LNCaP clone FGC (cell line): Measurements from ENCODE around the gene ACVRL1.

Experiments used
- DNase-seq: peaks from one replicate; pipeline ENCODE4 v3.0.0-alpha.2; 2011; ENCODE audit warnings: low read depth
- H3K4me3 ChIP-seq: 2 replicates; pipeline ENCODE4 v1.5.1; 2011; ENCODE audit warnings: mild to moderate bottlenecking, low read depth, low read length, control low read depth
- CTCF ChIP-seq: IDR thresholded peaks from 2 replicates; pipeline ENCODE4 v1.5.1; 2012; ENCODE audit warnings: mild to moderate bottlenecking; ENCODE audit not compliant: control insufficient read depth, insufficient read depth; ENCODE audit errors: extremely low read depth

The ACVRL1 gene

DNA sequence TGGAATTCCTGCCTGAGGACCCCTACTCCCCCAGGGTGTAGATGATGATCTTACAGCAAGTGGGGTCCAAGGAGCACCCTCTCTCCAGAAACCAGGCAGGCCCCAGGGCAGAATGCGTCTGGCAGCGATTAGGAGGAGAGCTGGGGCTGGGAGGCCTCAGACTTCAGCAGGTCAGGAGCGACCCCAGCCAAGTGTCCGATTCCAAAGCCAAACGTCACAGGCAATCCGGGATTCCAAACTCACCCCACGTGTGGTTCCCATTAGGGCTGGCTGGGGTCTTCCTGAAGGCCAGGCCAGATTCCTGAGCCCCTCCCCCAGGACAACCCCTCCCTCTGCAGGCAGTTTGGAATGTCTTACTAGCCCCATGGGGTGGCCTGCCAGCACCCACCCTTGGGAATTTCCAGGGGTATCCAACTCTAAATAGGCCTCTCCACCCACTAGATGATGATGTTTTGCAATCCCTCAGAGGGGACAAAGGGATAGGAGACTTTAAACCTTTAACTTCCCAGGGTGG, 41.5 kb upstream of the ACVRL1 start:
- no peak for DNase-seq
- no peak overlapping the region for H3K4me3 ChIP-seq
- TF ChIP-seq CTCF = no peak

DNA sequence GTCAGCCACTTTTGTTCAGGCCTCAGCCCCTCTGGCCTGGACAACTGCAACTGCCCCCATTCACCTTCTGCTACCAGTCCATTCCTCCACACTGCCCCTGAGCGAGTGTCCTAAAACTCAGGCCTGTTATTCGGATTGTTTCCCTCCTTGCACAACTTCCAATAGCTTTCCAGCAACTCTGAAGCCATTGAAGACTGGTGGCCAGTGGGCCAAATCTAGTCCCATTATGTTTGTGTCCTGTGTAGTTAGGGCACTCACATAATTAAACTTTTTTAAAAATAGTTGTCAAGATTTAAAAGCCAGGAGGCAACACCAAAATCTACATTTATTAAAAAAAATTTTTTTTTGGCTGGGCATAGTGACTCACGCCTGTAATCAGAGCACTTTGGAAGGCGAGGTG, 41.0 kb upstream of the ACVRL1 start:
- no peak for TF ChIP-seq CTCF
- H3K4me3 ChIP-seq = no peak overlapping the region

DNA sequence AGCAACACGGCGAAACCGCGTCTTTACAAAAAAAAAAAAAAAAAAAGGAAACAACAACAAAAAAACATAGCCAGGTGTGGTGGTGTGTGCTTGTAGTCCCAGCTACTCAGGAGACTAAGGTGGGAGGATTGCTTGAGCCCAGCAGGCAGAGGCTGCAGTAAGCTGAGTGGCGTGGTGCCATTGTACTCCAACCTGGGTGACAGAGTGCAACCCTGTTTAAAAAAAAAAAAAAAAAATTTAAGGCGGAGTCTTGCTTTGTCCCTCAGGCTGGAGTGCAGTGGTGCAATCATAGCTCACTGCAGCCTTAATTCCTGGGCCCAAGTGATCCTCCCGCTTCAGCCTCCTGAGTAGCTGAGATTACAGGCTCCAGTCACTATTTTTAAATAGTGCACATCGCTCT, 40.5 kb upstream of the ACVRL1 start:
- no peak overlapping the region for H3K4me3 ChIP-seq
- no peak for DNase-seq
- no peak for TF ChIP-seq CTCF

More for the DNA sequence above, 41.0 kb upstream of the ACVRL1 start:
- DNase-seq = no peak

DNA sequence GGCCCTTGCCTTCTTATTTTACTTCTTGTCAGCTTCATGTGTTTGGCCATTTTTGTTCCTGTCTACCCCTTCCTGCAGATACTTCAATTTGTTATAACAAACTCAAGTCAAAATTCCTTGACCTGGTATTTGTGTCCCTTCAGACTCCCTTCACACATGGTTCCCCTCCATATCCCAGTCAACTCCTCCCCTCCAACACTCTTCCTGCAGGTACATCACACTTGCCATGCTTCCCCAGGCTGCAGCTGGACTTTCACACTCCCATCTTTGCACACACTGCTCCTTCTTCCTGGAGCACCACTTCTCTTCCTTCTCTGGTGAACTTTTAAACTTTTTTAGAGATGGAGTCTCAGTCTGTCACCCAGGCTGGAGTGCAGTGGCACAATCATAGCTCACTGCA, 39.9 kb upstream of the ACVRL1 start:
- DNase-seq = no peak
- no peak for TF ChIP-seq CTCF

DNA sequence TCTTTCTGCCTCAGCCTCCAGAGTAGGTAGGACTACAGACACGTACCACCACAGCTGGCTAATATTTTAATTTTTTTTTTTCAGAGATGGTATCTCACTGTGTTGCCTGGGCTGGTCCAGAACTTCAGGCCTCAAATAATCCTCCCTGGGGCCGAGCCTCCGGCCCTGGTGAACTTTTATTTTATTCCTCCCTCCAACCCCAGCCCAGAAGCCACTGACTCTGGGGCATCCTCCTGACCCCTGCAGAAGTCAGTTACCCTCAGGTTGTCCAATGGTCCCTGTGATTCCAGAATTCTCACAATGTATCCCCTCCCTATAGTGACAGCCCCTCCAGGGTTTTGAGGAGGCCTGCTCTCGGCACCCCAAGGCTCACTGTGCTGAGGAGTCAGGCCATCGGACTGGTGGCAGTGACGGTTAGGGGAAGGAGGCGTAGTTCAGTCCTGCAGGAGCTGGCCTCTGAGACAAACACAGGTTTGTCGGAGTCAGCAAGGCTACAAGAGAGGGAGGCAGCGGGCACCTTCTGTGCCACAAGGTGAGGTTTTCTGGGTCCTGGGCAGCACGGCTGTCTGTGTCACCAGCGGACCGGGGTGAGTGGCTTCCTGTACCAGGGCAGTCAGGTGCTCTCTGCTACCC, 39.4 kb upstream of the ACVRL1 start:
- no peak overlapping the region for H3K4me3 ChIP-seq
- no peak for TF ChIP-seq CTCF
- no peak for DNase-seq

More for the DNA sequence above, 39.9 kb upstream of the ACVRL1 start:
- no peak overlapping the region for H3K4me3 ChIP-seq

GRCh38 chr12:51868821-51869495, 38.3 kb upstream of the ACVRL1 start:
- DNase-seq = no peak
- no peak overlapping the region for H3K4me3 ChIP-seq
- no peak for TF ChIP-seq CTCF
